A673 (cell line): ENCODE results near the gene CAPN10.

ENCODE experiments used
- EZH2 ChIP-seq: fragments of 200-600 bp; sonication (generic); IDR thresholded peaks from 2 replicates; pipeline ENCODE4 v1.6.1; 2017; ENCODE audit warnings: borderline replicate concordance, low read depth, mild to moderate bottlenecking, mixed read lengths, antibody characterized with exemption, low read length; ENCODE audit not compliant: poor library complexity, severe bottlenecking
- TF ChIP-seq, protein P1 (sequence below): fragments of 300-800, 200-600 bp; sonication (generic); conservative IDR thresholded peaks from 2 replicates; pipeline ENCODE4 v1.5.1; 2017; ENCODE audit warnings: low read depth, mild to moderate bottlenecking, antibody characterized with exemption, low read length, moderate library complexity, mixed read lengths

DNA sequence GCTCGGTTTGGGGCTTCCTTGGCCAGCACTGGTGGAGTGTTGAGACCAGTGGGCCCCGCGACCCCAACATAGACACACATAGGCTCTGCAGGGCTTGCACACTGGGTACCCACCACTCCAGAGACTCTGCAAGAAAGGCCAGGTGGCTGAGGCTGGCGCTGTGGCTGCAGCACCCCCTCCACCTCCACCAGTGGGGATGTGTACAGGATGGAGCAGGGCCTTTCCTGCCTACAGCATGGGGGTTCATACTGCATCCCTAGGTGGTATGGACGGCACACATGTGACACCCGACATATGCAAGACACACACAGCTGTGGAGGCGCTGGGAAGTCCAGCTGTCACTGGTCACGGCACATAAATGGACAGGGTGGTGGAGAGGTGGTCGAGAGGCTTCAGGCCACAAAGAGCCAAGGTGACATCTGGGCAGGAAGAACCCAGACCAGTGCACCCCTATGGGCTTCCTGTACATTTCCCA is 17.0 kb upstream of the CAPN10 start:
- TF ChIP-seq, protein P1, sequence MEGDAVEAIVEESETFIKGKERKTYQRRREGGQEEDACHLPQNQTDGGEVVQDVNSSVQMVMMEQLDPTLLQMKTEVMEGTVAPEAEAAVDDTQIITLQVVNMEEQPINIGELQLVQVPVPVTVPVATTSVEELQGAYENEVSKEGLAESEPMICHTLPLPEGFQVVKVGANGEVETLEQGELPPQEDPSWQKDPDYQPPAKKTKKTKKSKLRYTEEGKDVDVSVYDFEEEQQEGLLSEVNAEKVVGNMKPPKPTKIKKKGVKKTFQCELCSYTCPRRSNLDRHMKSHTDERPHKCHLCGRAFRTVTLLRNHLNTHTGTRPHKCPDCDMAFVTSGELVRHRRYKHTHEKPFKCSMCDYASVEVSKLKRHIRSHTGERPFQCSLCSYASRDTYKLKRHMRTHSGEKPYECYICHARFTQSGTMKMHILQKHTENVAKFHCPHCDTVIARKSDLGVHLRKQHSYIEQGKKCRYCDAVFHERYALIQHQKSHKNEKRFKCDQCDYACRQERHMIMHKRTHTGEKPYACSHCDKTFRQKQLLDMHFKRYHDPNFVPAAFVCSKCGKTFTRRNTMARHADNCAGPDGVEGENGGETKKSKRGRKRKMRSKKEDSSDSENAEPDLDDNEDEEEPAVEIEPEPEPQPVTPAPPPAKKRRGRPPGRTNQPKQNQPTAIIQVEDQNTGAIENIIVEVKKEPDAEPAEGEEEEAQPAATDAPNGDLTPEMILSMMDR: no peak
- no peak for TF ChIP-seq EZH2
